Ovary (tissue), 3 donors: ENCODE data around the gene INPP5A.

Experiments used
- POLR2A ChIP-seq: fragments of 450-650 bp; IDR thresholded peaks from one replicate; pipeline ENCODE4 v1.6.1; 2017; ENCODE audit warnings: antibody characterized with exemption, mild to moderate bottlenecking, moderate library complexity
- TF ChIP-seq, protein P1 (sequence below), 3 donors: fragments of 450-650 bp in 2 of 3; fragments of 200-600 bp in 1 of 3; IDR thresholded peaks; one replicate each; pipeline versions ENCODE4 v1.5.1 to v1.8.0; 2016 to 2022; ENCODE audit warnings: antibody characterized with exemption in 3 of 3, mild to moderate bottlenecking in 1 of 3
- donor health status: DM: no; HTN: no; CAD: no.

DNA sequence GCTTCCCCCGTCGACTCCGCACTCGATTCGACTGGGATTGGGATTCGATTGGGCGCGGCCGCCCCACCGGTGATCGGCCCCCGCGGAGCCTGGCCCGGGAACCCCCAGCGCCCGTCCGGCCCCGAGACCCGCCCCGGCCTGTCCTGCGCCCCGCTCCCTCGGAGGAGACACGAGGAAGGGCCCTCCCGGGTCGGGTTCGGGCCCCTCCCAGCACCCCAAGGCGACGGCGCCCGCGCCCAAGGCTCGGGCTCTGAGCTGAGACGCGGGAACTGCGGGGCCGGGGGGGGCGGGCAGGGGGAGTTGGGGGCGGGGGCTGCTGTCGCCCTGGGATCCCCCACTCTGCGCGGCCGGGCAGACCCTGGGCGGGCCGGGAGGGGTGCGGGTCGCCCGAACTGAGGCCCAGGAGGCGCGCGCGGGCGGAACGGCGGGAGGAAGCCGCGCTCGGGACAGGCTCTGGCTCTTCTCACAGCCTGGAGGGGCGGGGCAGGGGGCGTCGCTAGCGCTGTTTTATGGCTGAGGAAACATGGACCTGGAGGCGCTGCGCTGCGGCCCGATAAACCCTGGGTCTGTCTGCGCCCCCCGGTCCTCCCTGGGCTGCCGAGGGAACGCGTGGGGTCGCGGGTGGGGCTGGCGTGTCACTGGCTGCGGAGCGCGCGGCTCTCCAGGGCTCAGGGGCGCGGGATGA is 250.1 kb downstream of the INPP5A start:
- TF ChIP-seq, protein P1, sequence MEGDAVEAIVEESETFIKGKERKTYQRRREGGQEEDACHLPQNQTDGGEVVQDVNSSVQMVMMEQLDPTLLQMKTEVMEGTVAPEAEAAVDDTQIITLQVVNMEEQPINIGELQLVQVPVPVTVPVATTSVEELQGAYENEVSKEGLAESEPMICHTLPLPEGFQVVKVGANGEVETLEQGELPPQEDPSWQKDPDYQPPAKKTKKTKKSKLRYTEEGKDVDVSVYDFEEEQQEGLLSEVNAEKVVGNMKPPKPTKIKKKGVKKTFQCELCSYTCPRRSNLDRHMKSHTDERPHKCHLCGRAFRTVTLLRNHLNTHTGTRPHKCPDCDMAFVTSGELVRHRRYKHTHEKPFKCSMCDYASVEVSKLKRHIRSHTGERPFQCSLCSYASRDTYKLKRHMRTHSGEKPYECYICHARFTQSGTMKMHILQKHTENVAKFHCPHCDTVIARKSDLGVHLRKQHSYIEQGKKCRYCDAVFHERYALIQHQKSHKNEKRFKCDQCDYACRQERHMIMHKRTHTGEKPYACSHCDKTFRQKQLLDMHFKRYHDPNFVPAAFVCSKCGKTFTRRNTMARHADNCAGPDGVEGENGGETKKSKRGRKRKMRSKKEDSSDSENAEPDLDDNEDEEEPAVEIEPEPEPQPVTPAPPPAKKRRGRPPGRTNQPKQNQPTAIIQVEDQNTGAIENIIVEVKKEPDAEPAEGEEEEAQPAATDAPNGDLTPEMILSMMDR (IDR thresholded peaks at IDR 0.05) = no peak
- no peak for TF ChIP-seq POLR2A
